GM08714 (cell line): ENCODE results near the gene CHRNB2.

Source experiments
- H3K4me3 ChIP-seq: fragments of 200-500 bp; sonication (Bioruptor generic); 2 replicates; pipeline ENCODE4 v1.5.1; 2014; ENCODE audit warnings: mild to moderate bottlenecking, low read length, inconsistent platforms
- ZNF274 ChIP-seq: IDR thresholded peaks from 2 replicates; pipeline ENCODE4 v1.6.1; 2012; ENCODE audit warnings: mild to moderate bottlenecking, low read depth, low read length

The CHRNB2 gene

GRCh38 chr1:154547105-154547732, 20.4 kb upstream of the CHRNB2 start:
- H3K4me3 ChIP-seq, result no peak overlapping the region
- no peak for TF ChIP-seq ZNF274

GRCh38 chr1:154548028-154548427, 19.6 kb upstream of the CHRNB2 start:
- H3K4me3 ChIP-seq, result no peak overlapping the region
- no peak for TF ChIP-seq ZNF274

- TF ChIP-seq ZNF274, result no peak
Observed at GRCh38 chr1:154549202-154549770, 18.3 kb upstream of the CHRNB2 start.

GRCh38 chr1:154550070-154550469, 17.5 kb upstream of the CHRNB2 start:
- TF ChIP-seq ZNF274, result no peak
- H3K4me3 ChIP-seq, result no peak overlapping the region

More at GRCh38 chr1:154549202-154549770, 18.3 kb upstream of the CHRNB2 start:
- no peak overlapping the region for H3K4me3 ChIP-seq

- no peak overlapping the region for H3K4me3 ChIP-seq
- no peak for TF ChIP-seq ZNF274
Observed at GRCh38 chr1:154550657-154551056, 16.9 kb upstream of the CHRNB2 start.

- no peak for TF ChIP-seq ZNF274
- no peak overlapping the region for H3K4me3 ChIP-seq
Observed at GRCh38 chr1:154551474-154551873, 16.1 kb upstream of the CHRNB2 start.

GRCh38 chr1:154552036-154552435, 15.5 kb upstream of the CHRNB2 start:
- H3K4me3 ChIP-seq, result no peak overlapping the region
- TF ChIP-seq ZNF274, result no peak

- no peak for TF ChIP-seq ZNF274
Observed at GRCh38 chr1:154553056-154554030, 14.2 kb upstream of the CHRNB2 start.

GRCh38 chr1:154556422-154556821, 11.2 kb upstream of the CHRNB2 start:
- no peak for TF ChIP-seq ZNF274
- H3K4me3 ChIP-seq, result peak overlapping the region; percentile 99

More at GRCh38 chr1:154553056-154554030, 14.2 kb upstream of the CHRNB2 start:
- no peak overlapping the region for H3K4me3 ChIP-seq

- peak overlapping the region; percentile 99 for H3K4me3 ChIP-seq
- TF ChIP-seq ZNF274, result no peak
Observed at GRCh38 chr1:154557248-154557938, 10.2 kb upstream of the CHRNB2 start.

- no peak for TF ChIP-seq ZNF274
Observed at GRCh38 chr1:154557939-154558719, 9.4 kb upstream of the CHRNB2 start, which contains the start of gene UBE2Q1. TSS of gene UBE2Q1 (minus strand) at chr1:154558662. CDS start at chr1:154558553, 109 bp downstream.

GRCh38 chr1:154558720-154559465, 8.7 kb upstream of the CHRNB2 start:
- peak overlapping the region; percentile 78 for H3K4me3 ChIP-seq
- no peak for TF ChIP-seq ZNF274

More at GRCh38 chr1:154557939-154558719, 9.4 kb upstream of the CHRNB2 start, which contains the start of gene UBE2Q1:
- peak within 1 kb of the TSS; percentile 99 for H3K4me3 ChIP-seq
